Measurements from ENCODE around the gene PGAP3. TPM values are rescaled to one million over a fixed set of nuclear protein-coding genes. Genes with fewer than 3 reads are reported as not detected.
"Not testable (repeated sequence)": the region's sequence is repeated elsewhere in the genome, so short reads cannot be mapped to it uniquely, and the experiment has no call there.

Gene PGAP3
- polyA plus RNA-seq, 1 experiment: 20.3 TPM

DNA sequence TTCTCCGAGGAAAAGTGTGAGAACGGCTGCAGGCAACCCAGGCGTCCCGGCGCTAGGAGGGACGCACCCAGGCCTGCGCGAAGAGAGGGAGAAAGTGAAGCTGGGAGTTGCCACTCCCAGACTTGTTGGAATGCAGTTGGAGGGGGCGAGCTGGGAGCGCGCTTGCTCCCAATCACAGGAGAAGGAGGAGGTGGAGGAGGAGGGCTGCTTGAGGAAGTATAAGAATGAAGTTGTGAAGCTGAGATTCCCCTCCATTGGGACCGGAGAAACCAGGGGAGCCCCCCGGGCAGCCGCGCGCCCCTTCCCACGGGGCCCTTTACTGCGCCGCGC lies 11.9 kb upstream of the PGAP3 start, which contains the start of gene ERBB2:
Gene ERBB2 (plus strand): TSS at position 247 of the 330 bp plus-strand sequence. CDS start 175 bp downstream, outside the sequence.
- DNase-seq (ENCODE audit: low read depth): peak; percentile 33
- peak within 1 kb of the TSS; percentile 84 for H3K4me3 ChIP-seq (ENCODE audit: low read depth, low read length)
- TF ChIP-seq, protein P1, sequence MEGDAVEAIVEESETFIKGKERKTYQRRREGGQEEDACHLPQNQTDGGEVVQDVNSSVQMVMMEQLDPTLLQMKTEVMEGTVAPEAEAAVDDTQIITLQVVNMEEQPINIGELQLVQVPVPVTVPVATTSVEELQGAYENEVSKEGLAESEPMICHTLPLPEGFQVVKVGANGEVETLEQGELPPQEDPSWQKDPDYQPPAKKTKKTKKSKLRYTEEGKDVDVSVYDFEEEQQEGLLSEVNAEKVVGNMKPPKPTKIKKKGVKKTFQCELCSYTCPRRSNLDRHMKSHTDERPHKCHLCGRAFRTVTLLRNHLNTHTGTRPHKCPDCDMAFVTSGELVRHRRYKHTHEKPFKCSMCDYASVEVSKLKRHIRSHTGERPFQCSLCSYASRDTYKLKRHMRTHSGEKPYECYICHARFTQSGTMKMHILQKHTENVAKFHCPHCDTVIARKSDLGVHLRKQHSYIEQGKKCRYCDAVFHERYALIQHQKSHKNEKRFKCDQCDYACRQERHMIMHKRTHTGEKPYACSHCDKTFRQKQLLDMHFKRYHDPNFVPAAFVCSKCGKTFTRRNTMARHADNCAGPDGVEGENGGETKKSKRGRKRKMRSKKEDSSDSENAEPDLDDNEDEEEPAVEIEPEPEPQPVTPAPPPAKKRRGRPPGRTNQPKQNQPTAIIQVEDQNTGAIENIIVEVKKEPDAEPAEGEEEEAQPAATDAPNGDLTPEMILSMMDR (IDR thresholded peaks at IDR 0.05; ENCODE audit: insufficient read depth, low read depth, low read length): no peak
- no peaks in the 10 kb centered on the region for H3K27me3 ChIP-seq (ENCODE audit: control insufficient read depth, insufficient read depth, low read length)
- POLR2A ChIA-PET: interaction anchor here (1.7 kb wide), 1 partner anchor 12 kb away, joined by 16 read pairs; the partner anchor contains the start of gene PGAP3
- no peaks in the 10 kb centered on the region; the same call in 1 of the 2 replicates for H3K36me3 ChIP-seq (ENCODE audit: control insufficient read depth, insufficient read depth, low read length)
- CTCF ChIA-PET: interaction anchor here (1.0 to 3.2 kb wide), 10 partner anchors 11 to 77 kb away, joined by 3 to 18 read pairs (median 5); partner anchors contain the start of genes MIEN1 and PGAP3

DNA sequence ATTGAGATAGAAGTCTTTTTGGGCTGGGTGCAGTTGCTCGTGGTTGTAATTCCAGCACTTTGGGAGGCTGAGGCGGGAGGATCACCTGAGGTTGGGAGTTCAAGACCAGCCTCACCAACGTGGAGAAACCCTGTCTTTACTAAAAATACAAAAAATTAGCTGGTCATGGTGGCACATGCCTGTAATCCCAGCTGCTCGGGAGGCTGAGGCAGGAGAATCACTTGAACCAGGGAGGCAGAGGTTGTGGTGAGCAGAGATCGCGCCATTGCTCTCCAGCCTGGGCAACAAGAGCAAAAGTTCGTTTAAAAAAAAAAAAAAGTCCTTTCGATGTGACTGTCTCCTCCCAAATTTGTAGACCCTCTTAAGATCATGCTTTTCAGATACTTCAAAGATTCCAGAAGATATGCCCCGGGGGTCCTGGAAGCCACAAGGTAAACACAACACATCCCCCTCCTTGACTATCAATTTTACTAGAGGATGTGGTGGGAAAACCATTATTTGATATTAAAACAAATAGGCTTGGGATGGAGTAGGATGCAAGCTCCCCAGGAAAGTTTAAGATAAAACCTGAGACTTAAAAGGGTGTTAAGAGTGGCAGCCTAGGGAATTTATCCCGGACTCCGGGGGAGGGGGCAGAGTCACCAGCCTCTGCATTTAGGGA lies 11.4 kb upstream of the PGAP3 start:
- POLR2A ChIA-PET: interaction anchor here (1.7 kb wide), 1 partner anchor 11 kb away, joined by 16 read pairs; the partner anchor contains the start of gene PGAP3
- H3K36me3 ChIP-seq (ENCODE audit: control insufficient read depth, insufficient read depth, low read length); DNase-seq (ENCODE audit: low read depth); H3K27me3 ChIP-seq (ENCODE audit: control insufficient read depth, insufficient read depth, low read length): not testable (repeated sequence)
- CTCF ChIA-PET: interaction anchor here (0.5 to 3.2 kb wide), 12 partner anchors 11 to 77 kb away, joined by 3 to 18 read pairs (median 4); partner anchors contain the start of genes MIEN1, PGAP3 and PNMT
- peak overlapping the region; percentile 84 for H3K4me3 ChIP-seq (ENCODE audit: low read depth, low read length)

DNA sequence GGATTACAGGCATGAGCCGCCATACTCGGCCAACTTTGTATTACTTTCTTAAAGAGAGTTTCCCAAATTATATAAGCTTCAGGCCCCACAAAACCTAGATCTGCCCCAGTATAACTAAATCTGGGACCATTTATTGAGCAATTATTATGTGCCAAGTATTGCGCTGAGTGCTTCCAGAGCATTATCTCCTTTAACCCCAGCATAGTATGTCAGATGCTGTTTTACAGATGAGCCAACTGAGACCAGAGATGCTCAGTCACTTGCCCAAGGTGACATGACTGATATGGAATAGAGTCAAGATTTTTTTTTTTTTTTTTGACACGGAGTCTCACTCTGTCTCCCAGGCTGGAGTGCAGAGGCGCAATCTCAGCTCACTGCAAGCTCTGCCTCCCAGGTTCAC lies 10.1 kb upstream of the PGAP3 start:
- POLR2A ChIA-PET: no interaction called here
- CTCF ChIA-PET: interaction anchor here (1.5 to 3.2 kb wide), 2 partner anchors 30 to 75 kb away, joined by 4 to 18 read pairs; partner anchors contain the start of gene PNMT
- no peaks in the 10 kb centered on the region for H3K27me3 ChIP-seq (ENCODE audit: control insufficient read depth, insufficient read depth, low read length)

DNA sequence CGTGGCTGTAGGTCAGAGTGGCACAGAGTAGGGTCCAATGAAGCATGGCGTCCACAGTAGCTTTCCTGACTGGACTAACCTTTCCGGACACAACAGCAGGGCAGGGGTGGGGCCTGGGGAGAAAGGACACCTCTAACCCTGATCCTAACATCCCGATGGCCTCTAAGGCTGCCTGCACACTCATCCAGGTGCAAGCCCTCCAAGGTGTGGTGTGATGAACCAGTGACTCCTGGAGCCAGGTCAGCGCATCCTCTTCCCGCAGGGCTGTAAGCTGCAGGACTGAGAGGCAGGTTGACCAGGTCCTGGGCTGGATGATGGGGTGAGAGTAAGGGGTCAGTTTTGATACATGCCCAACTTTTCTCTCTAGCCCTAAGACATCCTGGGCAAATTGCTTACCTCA lies 8.9 kb upstream of the PGAP3 start:
- Histone ChIP-seq H3K27me3 (ENCODE audit: control insufficient read depth, insufficient read depth, low read length) (no peaks in the 10 kb centered on the region), H3K4me3 (ENCODE audit: low read depth, low read length) (no peak overlapping the region), H3K36me3 (ENCODE audit: control insufficient read depth, insufficient read depth, low read length) (no peaks in the 10 kb centered on the region)
- POLR2A ChIA-PET: no interaction called here
- CTCF ChIA-PET: interaction anchor here (0.6 to 1.2 kb wide), 2 partner anchors 25 to 182 kb away, joined by 3 to 4 read pairs; no protein-coding TSS in a partner anchor
- no peak for DNase-seq (ENCODE audit: low read depth)
- TF ChIP-seq, protein P1 (IDR thresholded peaks at IDR 0.05; ENCODE audit: insufficient read depth, low read depth, low read length): no peak

More for the DNA sequence above, 10.1 kb upstream of the PGAP3 start:
- no peak overlapping the region for H3K4me3 ChIP-seq (ENCODE audit: low read depth, low read length)
- TF ChIP-seq, protein P1 (IDR thresholded peaks at IDR 0.05; ENCODE audit: insufficient read depth, low read depth, low read length): no peak
- DNase-seq (ENCODE audit: low read depth): no peak
- H3K36me3 ChIP-seq (ENCODE audit: control insufficient read depth, insufficient read depth, low read length): no peaks in the 10 kb centered on the region

DNA sequence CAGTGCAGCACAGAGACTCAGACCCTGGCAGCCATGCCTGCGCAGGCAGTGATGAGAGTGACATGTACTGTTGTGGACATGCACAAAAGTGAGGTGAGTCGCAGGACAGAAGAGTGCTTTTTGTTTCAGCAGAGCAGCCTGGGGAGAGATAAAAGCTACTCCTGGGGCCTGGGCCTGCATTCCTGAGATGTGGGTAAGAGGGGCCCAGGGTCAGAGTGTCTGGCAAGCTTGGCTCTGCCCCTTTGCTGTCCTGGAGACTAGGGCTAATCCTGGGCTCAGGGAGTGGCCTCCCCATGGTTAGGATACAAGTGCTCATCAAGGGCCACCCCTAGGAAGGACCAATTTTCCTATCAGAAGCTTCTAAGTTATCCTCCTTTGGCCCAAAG lies 7.2 kb upstream of the PGAP3 start:
- Histone ChIP-seq H3K36me3 (ENCODE audit: control insufficient read depth, insufficient read depth, low read length) (no peaks in the 10 kb centered on the region), H3K27me3 (ENCODE audit: control insufficient read depth, insufficient read depth, low read length) (no peaks in the 10 kb centered on the region), H3K4me3 (ENCODE audit: low read depth, low read length) (no peak overlapping the region)
- ChIA-PET POLR2A (no interaction called here), CTCF (interaction anchor here (0.9 kb wide), 1 partner anchor 10 kb away, joined by 4 read pairs; no protein-coding TSS in a partner anchor)
- DNase-seq (ENCODE audit: low read depth): no peak
- TF ChIP-seq, protein P1 (IDR thresholded peaks at IDR 0.05; ENCODE audit: insufficient read depth, low read depth, low read length): no peak

Data from BJ (cell line).